Adrenal gland (tissue), 5 donors: ENCODE data around the gene PHGDH.

Experiments used
- POLR2A ChIP-seq, 2 donors: fragments of 450-650 bp; IDR thresholded peaks; one replicate each; pipeline ENCODE4 v1.6.1; 2017; ENCODE audit warnings: antibody characterized with exemption in 2 of 2, mild to moderate bottlenecking in 2 of 2, moderate library complexity in 1 of 2
- TF ChIP-seq, protein P1 (sequence below), 6 experiments: fragments of 450-650 bp in 4 of 6; fragments of 200-600 bp in 2 of 6; sonication (generic) in 1 of 6; IDR thresholded peaks; 1 replicate in 5 of 6; 2 replicates in 1 of 6; pipeline versions ENCODE4 v1.5.1 to v1.8.0; 2016 to 2021; ENCODE audit warnings: antibody characterized with exemption in 6 of 6, mild to moderate bottlenecking in 2 of 6, moderate library complexity in 1 of 6
- donor health status: DM: no; HTN: no; CAD: no.

GRCh38 chr1:119725626-119726025, 13.9 kb downstream of the PHGDH start:
- TF ChIP-seq, protein P1, sequence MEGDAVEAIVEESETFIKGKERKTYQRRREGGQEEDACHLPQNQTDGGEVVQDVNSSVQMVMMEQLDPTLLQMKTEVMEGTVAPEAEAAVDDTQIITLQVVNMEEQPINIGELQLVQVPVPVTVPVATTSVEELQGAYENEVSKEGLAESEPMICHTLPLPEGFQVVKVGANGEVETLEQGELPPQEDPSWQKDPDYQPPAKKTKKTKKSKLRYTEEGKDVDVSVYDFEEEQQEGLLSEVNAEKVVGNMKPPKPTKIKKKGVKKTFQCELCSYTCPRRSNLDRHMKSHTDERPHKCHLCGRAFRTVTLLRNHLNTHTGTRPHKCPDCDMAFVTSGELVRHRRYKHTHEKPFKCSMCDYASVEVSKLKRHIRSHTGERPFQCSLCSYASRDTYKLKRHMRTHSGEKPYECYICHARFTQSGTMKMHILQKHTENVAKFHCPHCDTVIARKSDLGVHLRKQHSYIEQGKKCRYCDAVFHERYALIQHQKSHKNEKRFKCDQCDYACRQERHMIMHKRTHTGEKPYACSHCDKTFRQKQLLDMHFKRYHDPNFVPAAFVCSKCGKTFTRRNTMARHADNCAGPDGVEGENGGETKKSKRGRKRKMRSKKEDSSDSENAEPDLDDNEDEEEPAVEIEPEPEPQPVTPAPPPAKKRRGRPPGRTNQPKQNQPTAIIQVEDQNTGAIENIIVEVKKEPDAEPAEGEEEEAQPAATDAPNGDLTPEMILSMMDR (IDR thresholded peaks at IDR 0.05) = no peak
- no peak for TF ChIP-seq POLR2A (IDR thresholded peaks at IDR 0.05)
